ENCODE data around the gene KIAA0232.

DNA sequence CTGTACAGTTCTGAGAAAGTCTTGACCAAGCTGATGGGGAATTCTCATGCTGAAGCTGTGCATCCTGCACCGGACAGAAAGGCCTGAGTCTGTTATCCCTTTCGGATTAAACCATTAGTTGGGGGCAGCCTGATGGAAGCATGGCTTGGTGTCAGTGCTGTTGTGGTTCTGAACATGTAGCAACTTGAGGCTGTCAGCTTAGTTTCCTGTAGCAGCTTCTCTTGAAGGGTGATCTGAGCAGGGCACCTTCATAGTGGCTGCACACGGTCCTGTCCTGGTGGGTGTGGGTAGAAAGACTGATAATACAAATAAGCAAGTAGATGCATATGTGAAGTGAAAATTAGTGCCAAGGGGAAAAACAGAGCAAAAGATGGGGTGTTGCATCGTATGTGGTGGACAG is 11.7 kb downstream of the KIAA0232 start:
- TF ChIP-seq, protein P1, sequence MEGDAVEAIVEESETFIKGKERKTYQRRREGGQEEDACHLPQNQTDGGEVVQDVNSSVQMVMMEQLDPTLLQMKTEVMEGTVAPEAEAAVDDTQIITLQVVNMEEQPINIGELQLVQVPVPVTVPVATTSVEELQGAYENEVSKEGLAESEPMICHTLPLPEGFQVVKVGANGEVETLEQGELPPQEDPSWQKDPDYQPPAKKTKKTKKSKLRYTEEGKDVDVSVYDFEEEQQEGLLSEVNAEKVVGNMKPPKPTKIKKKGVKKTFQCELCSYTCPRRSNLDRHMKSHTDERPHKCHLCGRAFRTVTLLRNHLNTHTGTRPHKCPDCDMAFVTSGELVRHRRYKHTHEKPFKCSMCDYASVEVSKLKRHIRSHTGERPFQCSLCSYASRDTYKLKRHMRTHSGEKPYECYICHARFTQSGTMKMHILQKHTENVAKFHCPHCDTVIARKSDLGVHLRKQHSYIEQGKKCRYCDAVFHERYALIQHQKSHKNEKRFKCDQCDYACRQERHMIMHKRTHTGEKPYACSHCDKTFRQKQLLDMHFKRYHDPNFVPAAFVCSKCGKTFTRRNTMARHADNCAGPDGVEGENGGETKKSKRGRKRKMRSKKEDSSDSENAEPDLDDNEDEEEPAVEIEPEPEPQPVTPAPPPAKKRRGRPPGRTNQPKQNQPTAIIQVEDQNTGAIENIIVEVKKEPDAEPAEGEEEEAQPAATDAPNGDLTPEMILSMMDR (IDR thresholded peaks at IDR 0.05): no peak
- no peak for TF ChIP-seq POLR2A (IDR thresholded peaks at IDR 0.05)
- no peak for TF ChIP-seq EP300 (IDR thresholded peaks at IDR 0.05)
